Measurements from ENCODE around the gene LRIT2. TPM values are rescaled to one million over a fixed set of nuclear protein-coding genes. Genes with fewer than 3 reads are reported as not detected.

The LRIT2 gene
- polyA plus RNA-seq, 3 donors: not detected

DNA sequence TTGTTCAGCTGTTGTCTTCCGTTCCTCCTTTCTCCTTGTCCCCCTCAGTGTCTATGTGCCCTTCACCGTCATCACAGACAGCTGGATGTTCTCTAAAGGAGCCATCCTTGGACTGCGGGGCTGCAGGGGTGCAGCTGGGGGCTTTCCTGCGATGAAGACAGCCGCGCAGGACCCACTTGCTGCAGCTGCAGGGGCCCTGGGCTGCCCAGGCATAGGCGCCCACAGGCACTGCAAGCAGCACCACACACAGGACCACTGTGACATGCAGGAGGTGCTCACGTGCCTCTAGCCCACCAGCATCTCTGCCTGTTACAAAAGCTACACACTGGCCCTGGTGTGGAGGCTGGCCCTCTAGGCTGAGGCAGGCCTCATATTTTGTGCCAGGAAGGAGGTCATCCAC, 3.4 kb downstream of the LRIT2 start:
- no peak for DNase-seq
- Mint-ChIP-seq H3K27ac (no peak overlapping the region), H3K27me3 (ENCODE audit: low read depth in 3 of 3) (peaks cover 6 to 8% (median 6%) of the 10 kb centered on the region in 3 donors), H3K36me3 (no peaks in the 10 kb centered on the region), H3K9me3 (peaks cover 0 to 5% (median 2%) of the 10 kb centered on the region in 7 donors), H3K4me3 (no peak overlapping the region), H3K4me1 (no peaks in the 10 kb centered on the region)
- H2AFZ ChIP-seq (ENCODE audit: insufficient read depth, low read depth, low read length, poor library complexity, severe bottlenecking): no peak overlapping the region
- no peaks in the 10 kb centered on the region for H4K20me1 ChIP-seq (ENCODE audit: insufficient read depth, low read length)
- H3K27me3 ChIP-seq (ENCODE audit: control insufficient read depth in 2 of 2, insufficient read depth in 2 of 2, low read length in 2 of 2): no peaks in the 10 kb centered on the region
- H3K36me3 ChIP-seq (replicated peaks in 1 of 2; ENCODE audit: control insufficient read depth in 1 of 2, insufficient read depth in 2 of 2, low read length in 2 of 2): no peaks in the 10 kb centered on the region
- no peaks in the 10 kb centered on the region for H3K9me3 ChIP-seq (replicated peaks in 1 of 2; ENCODE audit: control insufficient read depth in 1 of 2, insufficient read depth in 1 of 2, low read length in 2 of 2)
- no peak for TF ChIP-seq CTCF (IDR thresholded peaks at IDR 0.05)
- H3K4me2 ChIP-seq (replicated peaks; ENCODE audit: extremely low read depth, low read length, poor library complexity, severe bottlenecking): no peak overlapping the region
- no peaks in the 10 kb centered on the region for H3K4me1 ChIP-seq (ENCODE audit: control insufficient read depth in 1 of 2, insufficient read depth in 2 of 2, low read length in 2 of 2)
- intact Hi-C loops (cut with micrococcal nuclease): no loop called here
- H3K9ac ChIP-seq (ENCODE audit: insufficient read depth, low read length, poor library complexity, severe bottlenecking): no peak overlapping the region
- no peaks in the 10 kb centered on the region for H3K79me2 ChIP-seq (ENCODE audit: insufficient read depth, low read length)
- 91% methylated on average over 8 of the region's 8 CpGs for WGBS (ENCODE audit: insufficient coverage)
- no peak overlapping the region for H3K4me3 ChIP-seq (replicated peaks in 1 of 3; ENCODE audit: low read depth in 2 of 3, low read length in 3 of 3)
- H3K27ac ChIP-seq (ENCODE audit: low read depth in 1 of 2, low read length in 2 of 2): no peak overlapping the region

DNA sequence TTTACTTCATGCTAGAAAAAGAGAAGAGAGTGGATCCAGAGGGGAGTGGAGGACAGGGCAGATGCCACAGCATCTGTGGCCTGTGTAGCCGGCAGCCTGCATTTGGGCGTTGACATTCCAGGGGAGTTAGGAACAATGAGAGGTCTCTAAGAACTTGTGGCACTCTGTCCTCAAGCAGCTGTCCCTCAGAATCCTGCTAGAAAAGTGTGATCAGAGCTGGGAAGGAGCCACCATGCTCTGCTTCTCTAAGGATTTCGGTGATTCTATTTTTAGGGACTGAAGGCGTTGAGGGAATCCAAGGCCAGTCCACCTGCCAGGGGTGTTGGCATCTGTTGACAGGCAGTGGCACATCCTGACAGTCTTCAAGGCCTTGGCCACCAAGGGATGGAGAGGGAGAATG, 7.6 kb downstream of the LRIT2 start:
- no peak overlapping the region for H3K27ac ChIP-seq (ENCODE audit: low read depth in 1 of 2, low read length in 2 of 2)
- Mint-ChIP-seq H3K27me3 (ENCODE audit: low read depth in 3 of 3) (peaks cover 6 to 7% (median 6%) of the 10 kb centered on the region in 3 donors), H3K27ac (no peak overlapping the region), H3K4me1 (no peaks in the 10 kb centered on the region), H3K36me3 (no peaks in the 10 kb centered on the region), H3K9me3 (peaks cover 0 to 5% (median 2%) of the 10 kb centered on the region in 7 donors), H3K4me3 (no peak overlapping the region)
- no peaks in the 10 kb centered on the region for H3K9me3 ChIP-seq (replicated peaks in 1 of 2; ENCODE audit: control insufficient read depth in 1 of 2, insufficient read depth in 1 of 2, low read length in 2 of 2)
- no peak overlapping the region for H3K9ac ChIP-seq (ENCODE audit: insufficient read depth, low read length, poor library complexity, severe bottlenecking)
- H3K4me2 ChIP-seq (replicated peaks; ENCODE audit: extremely low read depth, low read length, poor library complexity, severe bottlenecking): no peak overlapping the region
- no peaks in the 10 kb centered on the region for H3K79me2 ChIP-seq (ENCODE audit: insufficient read depth, low read length)
- 96% methylated on average over 4 of the region's 4 CpGs for WGBS (ENCODE audit: insufficient coverage)
- no peaks in the 10 kb centered on the region for H4K20me1 ChIP-seq (ENCODE audit: insufficient read depth, low read length)
- DNase-seq: no peak
- intact Hi-C loops (cut with micrococcal nuclease): no loop called here
- TF ChIP-seq CTCF (IDR thresholded peaks at IDR 0.05): no peak
- no peaks in the 10 kb centered on the region for H3K27me3 ChIP-seq (ENCODE audit: control insufficient read depth in 2 of 2, insufficient read depth in 2 of 2, low read length in 2 of 2)
- no peaks in the 10 kb centered on the region for H3K4me1 ChIP-seq (ENCODE audit: control insufficient read depth in 1 of 2, insufficient read depth in 2 of 2, low read length in 2 of 2)
- no peak overlapping the region for H3K4me3 ChIP-seq (replicated peaks in 1 of 3; ENCODE audit: low read depth in 2 of 3, low read length in 3 of 3)
- no peak overlapping the region for H2AFZ ChIP-seq (ENCODE audit: insufficient read depth, low read depth, low read length, poor library complexity, severe bottlenecking)
- no peaks in the 10 kb centered on the region for H3K36me3 ChIP-seq (replicated peaks in 1 of 2; ENCODE audit: control insufficient read depth in 1 of 2, insufficient read depth in 2 of 2, low read length in 2 of 2)

All from CD14-positive monocyte (primary cell).